Cardiac fibroblast (primary cell): Measurements from ENCODE around the gene NDUFA11.

Experiments
- DNase-seq, 2 donors: peaks; one replicate each; pipeline versions ENCODE4 v3.0.0 to v3.0.0-alpha.2; 2010; ENCODE audit warnings: low read depth in 2 of 2
- H3K4me3 ChIP-seq, 2 donors: replicated peaks in 1 of 2; 1 replicate in 1 of 2; 2 replicates in 1 of 2; pipeline ENCODE4 v1.5.1; 2011; ENCODE audit warnings: low read depth in 2 of 2, low read length in 2 of 2, mild to moderate bottlenecking in 2 of 2, moderate library complexity in 1 of 2
- TF ChIP-seq, protein P1 (sequence below): IDR thresholded peaks from one replicate; pipeline ENCODE4 v1.5.1; 2011; ENCODE audit warnings: low read depth, mild to moderate bottlenecking, low read length, inconsistent platforms

Gene NDUFA11

DNA sequence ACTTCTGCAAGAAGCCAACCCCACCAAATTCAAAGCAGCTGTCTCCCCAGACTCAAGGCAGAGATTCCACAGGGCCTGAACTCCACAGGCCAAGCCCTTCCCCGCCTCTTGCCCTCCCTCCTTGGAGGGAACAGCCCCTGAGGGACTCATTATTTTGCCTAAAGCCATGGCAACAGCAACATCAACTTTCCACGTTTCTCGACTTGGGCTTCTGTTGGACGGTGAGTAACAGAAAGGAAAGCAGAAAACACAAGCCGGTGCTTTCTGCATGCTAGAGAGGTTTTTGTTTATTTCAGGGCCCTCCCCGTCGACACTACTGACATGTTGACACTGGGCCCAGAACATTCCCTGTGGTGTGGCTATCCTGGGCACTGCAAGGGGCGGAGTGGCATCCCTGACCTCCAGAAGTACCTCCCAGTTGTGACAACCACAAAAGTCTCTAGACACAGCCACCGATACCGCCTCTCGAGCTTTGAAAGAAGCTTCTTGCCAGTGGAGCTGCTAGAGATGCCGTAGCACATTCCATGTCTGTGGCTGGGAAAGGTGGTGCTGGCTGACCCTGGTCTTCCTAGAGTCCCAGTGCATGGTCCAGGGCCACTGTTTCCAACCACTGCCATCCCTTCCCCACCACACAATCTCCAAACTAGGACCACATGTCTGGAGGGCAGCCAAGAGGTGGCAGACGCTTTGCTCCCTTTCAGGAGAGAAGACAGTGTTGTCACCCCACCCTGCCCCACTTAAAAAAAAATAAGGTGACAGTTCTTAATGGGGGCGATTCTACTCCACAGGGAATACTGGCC, 23.3 kb upstream of the NDUFA11 start:
- DNase-seq, result peak; percentile 53 to 64
- H3K4me3 ChIP-seq, result no peak overlapping the region
- TF ChIP-seq, protein P1, sequence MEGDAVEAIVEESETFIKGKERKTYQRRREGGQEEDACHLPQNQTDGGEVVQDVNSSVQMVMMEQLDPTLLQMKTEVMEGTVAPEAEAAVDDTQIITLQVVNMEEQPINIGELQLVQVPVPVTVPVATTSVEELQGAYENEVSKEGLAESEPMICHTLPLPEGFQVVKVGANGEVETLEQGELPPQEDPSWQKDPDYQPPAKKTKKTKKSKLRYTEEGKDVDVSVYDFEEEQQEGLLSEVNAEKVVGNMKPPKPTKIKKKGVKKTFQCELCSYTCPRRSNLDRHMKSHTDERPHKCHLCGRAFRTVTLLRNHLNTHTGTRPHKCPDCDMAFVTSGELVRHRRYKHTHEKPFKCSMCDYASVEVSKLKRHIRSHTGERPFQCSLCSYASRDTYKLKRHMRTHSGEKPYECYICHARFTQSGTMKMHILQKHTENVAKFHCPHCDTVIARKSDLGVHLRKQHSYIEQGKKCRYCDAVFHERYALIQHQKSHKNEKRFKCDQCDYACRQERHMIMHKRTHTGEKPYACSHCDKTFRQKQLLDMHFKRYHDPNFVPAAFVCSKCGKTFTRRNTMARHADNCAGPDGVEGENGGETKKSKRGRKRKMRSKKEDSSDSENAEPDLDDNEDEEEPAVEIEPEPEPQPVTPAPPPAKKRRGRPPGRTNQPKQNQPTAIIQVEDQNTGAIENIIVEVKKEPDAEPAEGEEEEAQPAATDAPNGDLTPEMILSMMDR, result no peak

DNA sequence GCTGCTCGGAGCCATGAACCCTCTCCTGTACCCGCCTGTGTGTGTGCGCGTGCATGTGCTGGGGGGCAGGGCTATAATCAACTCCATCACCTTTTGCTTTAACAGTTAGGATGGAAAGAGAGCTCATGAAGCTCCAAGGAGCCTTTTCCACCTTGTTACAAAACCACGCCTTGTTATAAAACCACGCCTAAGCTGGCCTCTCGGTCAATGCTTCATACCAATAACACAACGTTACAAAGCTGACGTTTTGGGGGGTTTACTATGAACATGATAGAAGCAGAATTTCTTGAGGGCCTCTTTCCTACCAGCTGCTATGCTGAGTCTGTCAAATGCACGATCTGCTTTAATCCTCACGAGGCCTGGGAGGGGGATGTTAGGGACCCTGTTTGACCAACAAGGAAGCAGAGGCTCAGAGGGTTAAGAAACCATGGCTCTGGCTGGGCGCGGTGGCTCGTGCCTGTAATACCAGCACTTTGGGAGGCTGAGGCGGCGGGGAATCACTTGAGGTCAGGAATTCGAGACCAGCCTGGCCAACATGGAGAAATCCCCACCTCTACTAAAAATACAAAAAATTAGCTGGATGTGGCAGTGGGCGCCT, 22.3 kb upstream of the NDUFA11 start:
- DNase-seq, result no peak
- H3K4me3 ChIP-seq, result no peak overlapping the region
- TF ChIP-seq, protein P1, result no peak

DNA sequence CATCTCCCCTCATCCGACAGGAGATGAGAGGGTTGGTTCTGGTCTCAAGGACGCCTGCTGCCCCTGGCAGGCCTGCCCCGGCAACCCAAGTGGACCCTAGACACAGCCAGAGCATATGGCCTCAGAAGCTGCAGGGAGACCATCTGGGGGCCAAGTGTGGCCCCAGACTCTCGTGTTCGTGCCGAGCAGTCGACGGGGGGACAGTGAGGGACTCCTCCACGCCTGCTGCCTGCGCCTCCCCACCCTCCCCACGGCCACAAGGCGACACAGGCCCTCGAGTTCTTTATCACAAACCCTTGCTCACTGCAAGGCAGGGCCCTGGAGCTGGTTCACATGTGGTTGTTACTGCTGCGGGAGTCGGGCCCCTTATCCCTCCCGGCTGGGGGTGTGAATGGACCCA, 19.8 kb upstream of the NDUFA11 start:
- H3K4me3 ChIP-seq, result no peak overlapping the region
- TF ChIP-seq, protein P1, result no peak

DNA sequence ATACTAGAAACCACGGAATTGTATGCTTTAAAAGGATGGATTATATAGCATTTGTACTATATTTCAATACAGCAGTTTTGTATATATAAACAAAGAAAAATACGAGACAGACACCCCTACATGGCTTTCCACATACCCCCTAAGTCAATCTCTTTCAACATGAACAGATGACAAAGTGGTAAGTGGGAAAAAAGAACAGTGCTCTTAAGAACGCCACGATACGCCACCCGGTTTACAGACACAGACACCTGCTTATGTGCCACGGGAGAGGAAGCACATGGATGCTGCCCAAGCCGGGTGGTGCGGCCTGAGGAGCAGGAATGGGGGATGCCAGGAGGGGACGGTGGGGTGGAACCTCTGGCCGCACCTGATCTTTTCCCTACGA, 18.6 kb upstream of the NDUFA11 start:
- H3K4me3 ChIP-seq, result no peak overlapping the region
- TF ChIP-seq, protein P1, result no peak
- DNase-seq, result no peak

More for the DNA sequence above, 19.8 kb upstream of the NDUFA11 start:
- DNase-seq, result no peak

DNA sequence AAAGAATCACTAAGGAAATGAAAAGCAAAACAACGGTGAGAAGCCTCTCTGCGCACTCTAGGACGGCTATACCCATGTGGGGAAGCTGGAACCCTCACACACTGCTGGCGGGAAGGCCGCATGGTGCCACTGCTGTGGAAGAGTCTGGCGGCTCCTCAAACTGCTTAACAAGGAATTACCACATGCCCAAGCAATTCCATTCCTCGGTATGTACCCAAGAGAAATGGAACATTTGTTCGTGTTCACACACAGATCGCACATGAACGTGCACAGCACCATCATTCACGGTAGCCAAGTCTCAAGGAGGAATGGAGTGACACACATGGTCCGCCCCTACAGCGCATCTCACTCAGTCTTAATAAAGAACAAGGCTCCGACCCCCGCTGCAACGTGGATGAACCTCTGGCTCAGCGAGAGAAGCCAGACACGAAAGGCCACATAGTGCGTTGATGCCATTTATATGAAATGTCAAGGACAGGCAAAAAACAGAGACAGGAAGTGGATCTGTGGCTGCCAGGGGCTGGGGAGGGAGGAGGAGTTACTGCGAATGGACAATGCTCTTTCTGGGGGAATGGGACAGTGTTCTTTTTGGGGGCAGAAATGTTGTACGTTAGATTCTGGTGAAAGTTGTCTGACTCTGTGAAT, 18.0 kb upstream of the NDUFA11 start:
- no peak for DNase-seq
- TF ChIP-seq, protein P1, result no peak
- no peak overlapping the region for H3K4me3 ChIP-seq

DNA sequence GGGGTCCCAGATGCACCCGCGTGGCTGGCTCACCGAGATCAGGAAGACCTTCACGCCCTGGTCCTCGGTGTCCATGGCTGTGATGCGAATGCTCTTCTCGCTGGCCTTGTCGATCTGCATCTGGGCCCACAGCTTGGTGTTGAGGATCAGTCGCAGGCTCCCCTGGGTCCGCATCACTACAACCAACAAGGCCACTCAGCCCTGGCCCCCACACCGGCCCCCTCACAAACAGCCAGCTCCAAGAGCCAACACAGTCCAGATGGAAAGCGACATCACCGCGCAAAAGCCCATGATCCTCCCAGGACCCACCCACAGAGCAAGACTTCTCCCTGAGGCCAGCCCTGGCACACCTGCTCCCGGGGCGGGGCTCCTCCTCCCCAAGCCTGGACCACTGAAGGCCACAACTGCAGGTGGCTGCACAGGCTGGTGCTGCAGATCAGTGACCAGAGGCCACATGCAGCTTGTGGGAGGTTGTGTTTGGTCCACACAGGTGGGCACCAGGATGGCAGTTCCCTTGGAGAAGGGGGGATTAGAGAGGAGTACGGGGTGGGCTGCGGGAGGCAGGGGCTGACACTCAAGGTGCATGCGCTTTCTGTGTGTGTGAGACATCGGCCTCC, 15.0 kb upstream of the NDUFA11 start:
- TF ChIP-seq, protein P1, result no peak
- H3K4me3 ChIP-seq, result no peak overlapping the region
- DNase-seq, result no peak
